Measurements from ENCODE around the gene TEDC1. TPM values are rescaled to one million over a fixed set of nuclear protein-coding genes. Genes with fewer than 3 reads are reported as not detected.

Gene TEDC1
- total RNA-seq, 3 donors from 2014 or later (not counting 1 experiment from before 2014, with no cell fraction given) = 70.0 to 233 (median 112) TPM

GRCh38 chr14:105503935-105504692 lies 13.1 kb downstream of the TEDC1 start:
- no peak overlapping the region for H3K27ac ChIP-seq (ENCODE audit: low read length)
- no peak for TF ChIP-seq CTCF (IDR thresholded peaks at IDR 0.05)
- WGBS (ENCODE audit: insufficient coverage) = 79% methylated on average over 29 of the region's 29 CpGs
- intact Hi-C loops (cut with micrococcal nuclease) = no loop called here
- no peaks in the 10 kb centered on the region for H3K36me3 ChIP-seq (ENCODE audit: control insufficient read depth, insufficient read depth, low read length)
- peak; percentile 11 to 13 (median 13) for ATAC-seq
- Mint-ChIP-seq H3K27ac (no peak overlapping the region), H3K27me3 (ENCODE audit: low read depth in 2 of 2) (peaks cover 11 to 18% of the 10 kb centered on the region in 2 donors), H3K4me1 (peaks cover 0 to 4% of the 10 kb centered on the region in 2 donors), H3K9me3 (no peaks in the 10 kb centered on the region), H3K4me3 (no peak overlapping the region), H3K36me3 (no peaks in the 10 kb centered on the region)
- H3K4me1 ChIP-seq (ENCODE audit: control insufficient read depth, insufficient read depth, low read length) = no peaks in the 10 kb centered on the region
- H3K4me3 ChIP-seq (ENCODE audit: low read length) = no peak overlapping the region
- H3K27me3 ChIP-seq (ENCODE audit: control insufficient read depth, insufficient read depth, low read length) = no peaks in the 10 kb centered on the region
- no peaks in the 10 kb centered on the region for H3K9me3 ChIP-seq (ENCODE audit: control insufficient read depth, insufficient read depth, low read length)
- peak in 1 of 2 donors; percentile 15 for DNase-seq

- no peaks in the 10 kb centered on the region for H3K36me3 ChIP-seq (ENCODE audit: control insufficient read depth, insufficient read depth, low read length)
- no peak for ATAC-seq
- no peak for DNase-seq
- Mint-ChIP-seq H3K4me1 (peaks cover 0 to 4% of the 10 kb centered on the region in 2 donors), H3K4me3 (no peak overlapping the region), H3K27me3 (ENCODE audit: low read depth in 2 of 2) (peaks cover 12 to 18% of the 10 kb centered on the region in 2 donors), H3K27ac (no peak overlapping the region), H3K36me3 (no peaks in the 10 kb centered on the region), H3K9me3 (no peaks in the 10 kb centered on the region)
- H3K27me3 ChIP-seq (ENCODE audit: control insufficient read depth, insufficient read depth, low read length) = no peaks in the 10 kb centered on the region
- no peak overlapping the region for H3K4me3 ChIP-seq (ENCODE audit: low read length)
- H3K9me3 ChIP-seq (ENCODE audit: control insufficient read depth, insufficient read depth, low read length) = no peaks in the 10 kb centered on the region
- 94% methylated on average over 16 of the region's 16 CpGs for WGBS (ENCODE audit: insufficient coverage)
- TF ChIP-seq CTCF (IDR thresholded peaks at IDR 0.05) = no peak
- no peak overlapping the region for H3K27ac ChIP-seq (ENCODE audit: low read length)
- intact Hi-C loops (cut with micrococcal nuclease) = no loop called here
- H3K4me1 ChIP-seq (ENCODE audit: control insufficient read depth, insufficient read depth, low read length) = no peaks in the 10 kb centered on the region
Measured at GRCh38 chr14:105505101-105505500, 14.1 kb downstream of the TEDC1 start.

DNA sequence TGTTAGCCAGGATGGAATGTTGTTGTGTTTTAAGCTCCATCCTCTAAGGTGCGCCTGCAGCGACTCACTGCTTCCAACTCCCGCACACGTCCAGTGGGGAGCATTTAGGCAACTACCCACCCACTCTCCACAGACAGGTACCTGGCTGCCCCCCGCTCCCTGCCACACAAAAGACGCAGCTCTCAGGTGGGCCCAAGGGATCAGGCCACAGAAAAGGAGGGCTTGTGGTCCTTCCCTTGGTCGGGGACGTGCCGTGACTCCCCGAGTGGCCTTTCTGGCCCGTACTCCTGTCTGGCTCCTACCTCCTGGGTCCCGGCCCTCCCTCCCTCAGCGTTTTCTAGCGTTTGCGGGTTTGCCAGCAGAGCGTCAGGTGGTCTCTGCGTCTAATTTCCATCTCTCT lies 16.2 kb downstream of the TEDC1 start:
- no peak overlapping the region for H3K4me3 ChIP-seq (ENCODE audit: low read length)
- H3K9me3 Mint-ChIP-seq = no peaks in the 10 kb centered on the region
- no peak for ATAC-seq

More for the DNA sequence above, 16.2 kb downstream of the TEDC1 start:
- no peaks in the 10 kb centered on the region for H3K36me3 ChIP-seq (ENCODE audit: control insufficient read depth, insufficient read depth, low read length)
- no peak overlapping the region for H3K27ac ChIP-seq (ENCODE audit: low read length)
- Mint-ChIP-seq H3K4me1 (peaks cover 0 to 4% of the 10 kb centered on the region in 2 donors), H3K27ac (no peak overlapping the region), H3K36me3 (no peaks in the 10 kb centered on the region), H3K27me3 (ENCODE audit: low read depth in 2 of 2) (peaks cover 18 to 19% of the 10 kb centered on the region in 2 donors), H3K4me3 (no peak overlapping the region)
- H3K4me1 ChIP-seq (ENCODE audit: control insufficient read depth, insufficient read depth, low read length) = no peaks in the 10 kb centered on the region
- intact Hi-C loops (cut with micrococcal nuclease) = no loop called here
- no peak for DNase-seq
- H3K27me3 ChIP-seq (ENCODE audit: control insufficient read depth, insufficient read depth, low read length) = peaks cover 3% of the 10 kb centered on the region
- H3K9me3 ChIP-seq (ENCODE audit: control insufficient read depth, insufficient read depth, low read length) = no peaks in the 10 kb centered on the region
- no peak for TF ChIP-seq CTCF (IDR thresholded peaks at IDR 0.05)
- 50% methylated on average over 17 of the region's 17 CpGs for WGBS (ENCODE audit: insufficient coverage)

Measured in natural killer cell (primary cell).